SKM-1 (cell line): ENCODE results near the gene FAM149A.

Experiments
- DNase-seq: peaks from one replicate; lab custom pipeline; 2025; ENCODE audit not compliant: unreplicated experiment; lab: John Stamatoyannopoulos, UW

The FAM149A gene

GRCh38 chr4:186104890-186105646 lies 564 bp downstream of the FAM149A start:
- no peak for DNase-seq

- peak; percentile 32 for DNase-seq
Observed at GRCh38 chr4:186105647-186106321, 1.3 kb downstream of the FAM149A start.

- no peak for DNase-seq
Observed at GRCh38 chr4:186107947-186108346, 3.4 kb downstream of the FAM149A start.

- DNase-seq: no peak
Observed at GRCh38 chr4:186108391-186108790, 3.9 kb downstream of the FAM149A start.

GRCh38 chr4:186109245-186109644 lies 4.7 kb downstream of the FAM149A start:
- no peak for DNase-seq

GRCh38 chr4:186116697-186117096 lies 12.2 kb downstream of the FAM149A start:
- no peak for DNase-seq

- DNase-seq: no peak
Observed at GRCh38 chr4:186118582-186118981, 14.1 kb downstream of the FAM149A start.

- DNase-seq: no peak
Observed at GRCh38 chr4:186121057-186121456, 16.6 kb downstream of the FAM149A start.

GRCh38 chr4:186128842-186129241 lies 24.3 kb downstream of the FAM149A start:
- DNase-seq: no peak

GRCh38 chr4:186131935-186132334 lies 27.4 kb downstream of the FAM149A start:
- DNase-seq: no peak

- DNase-seq: no peak
Observed at GRCh38 chr4:186132577-186133242, 28.2 kb downstream of the FAM149A start.

GRCh38 chr4:186134257-186134656 lies 29.8 kb downstream of the FAM149A start:
- DNase-seq: peak; percentile 76

GRCh38 chr4:186134861-186135260 lies 30.4 kb downstream of the FAM149A start:
- no peak for DNase-seq

- DNase-seq: no peak
Observed at GRCh38 chr4:186137196-186137794, 32.8 kb downstream of the FAM149A start.

GRCh38 chr4:186144198-186144945 lies 39.9 kb downstream of the FAM149A start:
- no peak for DNase-seq

GRCh38 chr4:186144946-186145569 lies 40.6 kb downstream of the FAM149A start:
- DNase-seq: no peak

GRCh38 chr4:186146458-186146857 lies 42.0 kb downstream of the FAM149A start:
- DNase-seq: no peak

GRCh38 chr4:186148336-186148975 lies 44.0 kb downstream of the FAM149A start:
- DNase-seq: no peak

- peak; percentile 48 for DNase-seq
Observed at GRCh38 chr4:186149872-186150271, 45.4 kb downstream of the FAM149A start.

GRCh38 chr4:186150926-186151325 lies 46.4 kb downstream of the FAM149A start:
- no peak for DNase-seq
